IPS DF 19.7 (cell line): ENCODE results near the gene TTF2.

Source experiments
- DNase-seq: peaks from one replicate; pipeline ENCODE4 v3.0.0-alpha.2; 2013; ENCODE audit warnings: low read depth, low spot score

The TTF2 gene

GRCh38 chr1:117046781-117047180 lies 13.3 kb upstream of the TTF2 start:
- no peak for DNase-seq

GRCh38 chr1:117047271-117047670 lies 12.9 kb upstream of the TTF2 start:
- no peak for DNase-seq

- DNase-seq: no peak
These were observed 10.3 kb upstream of the TTF2 start for GRCh38 chr1:117049857-117050256.

- DNase-seq: no peak
These were observed 8.7 kb upstream of the TTF2 start for GRCh38 chr1:117051224-117052064.

GRCh38 chr1:117054068-117054467 lies 6.1 kb upstream of the TTF2 start:
- DNase-seq: no peak

- no peak for DNase-seq
These were observed 1.3 kb upstream of the TTF2 start for GRCh38 chr1:117058810-117059209.

- DNase-seq: no peak
These were observed 820 bp upstream of the TTF2 start for GRCh38 chr1:117059334-117059677.

- DNase-seq: no peak
These were observed 553 bp downstream of the TTF2 start for GRCh38 chr1:117060441-117061317.

GRCh38 chr1:117061986-117062415 lies 1.9 kb downstream of the TTF2 start:
- no peak for DNase-seq

- no peak for DNase-seq
These were observed 6.2 kb downstream of the TTF2 start for GRCh38 chr1:117066367-117066766.

- DNase-seq: no peak
These were observed 7.6 kb downstream of the TTF2 start for GRCh38 chr1:117067533-117068370.

GRCh38 chr1:117068580-117068979 lies 8.5 kb downstream of the TTF2 start:
- no peak for DNase-seq

GRCh38 chr1:117069220-117069844 lies 9.2 kb downstream of the TTF2 start:
- DNase-seq: no peak

- no peak for DNase-seq
These were observed 10.0 kb downstream of the TTF2 start for GRCh38 chr1:117070124-117070523.

GRCh38 chr1:117076648-117077047 lies 16.5 kb downstream of the TTF2 start:
- DNase-seq: no peak

- no peak for DNase-seq
These were observed 17.1 kb downstream of the TTF2 start for GRCh38 chr1:117077267-117077666.

GRCh38 chr1:117079737-117080136 lies 19.6 kb downstream of the TTF2 start:
- DNase-seq: no peak

- DNase-seq: no peak
These were observed 24.1 kb downstream of the TTF2 start for GRCh38 chr1:117084231-117084630.

- no peak for DNase-seq
These were observed 27.6 kb downstream of the TTF2 start for GRCh38 chr1:117087686-117088085.

GRCh38 chr1:117089996-117090395 lies 29.9 kb downstream of the TTF2 start:
- no peak for DNase-seq

- no peak for DNase-seq
These were observed 32.5 kb downstream of the TTF2 start for GRCh38 chr1:117092594-117092993.
